ENCODE results near the gene VAMP4. TPM values are rescaled to one million over a fixed set of nuclear protein-coding genes. Genes with fewer than 3 reads are reported as not detected.
A peak's percentile ranks its signal among the peaks of the same experiment; 100 is the strongest.

Gene VAMP4
- total RNA-seq, 1 donor from 2014 or later, result 7.4 TPM

DNA sequence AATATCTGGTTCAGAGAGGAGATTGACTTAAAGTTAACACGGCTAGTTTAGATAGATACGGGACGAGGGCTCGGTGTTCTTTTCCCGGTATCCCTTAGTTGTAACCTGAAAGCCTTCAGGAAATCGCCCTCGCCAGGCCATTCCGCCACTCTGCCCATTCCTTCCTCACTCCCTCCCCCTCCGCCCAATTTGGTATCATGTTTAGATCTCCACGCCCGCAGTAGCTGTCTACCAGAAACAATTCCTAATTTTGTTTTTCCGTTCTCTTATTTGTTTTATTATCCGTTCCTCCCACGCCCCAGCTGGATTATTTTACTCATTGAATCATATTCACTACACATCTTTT, 685 bp upstream of the VAMP4 start:
- peak overlapping the region; percentile 96 for H3K27ac Mint-ChIP-seq (ENCODE audit: unreplicated experiment)
- peak; percentile 36 for DNase-seq (ENCODE audit: low read depth)
- H3K4me3 Mint-ChIP-seq (ENCODE audit: unreplicated experiment), result peak overlapping the region; percentile 95

DNA sequence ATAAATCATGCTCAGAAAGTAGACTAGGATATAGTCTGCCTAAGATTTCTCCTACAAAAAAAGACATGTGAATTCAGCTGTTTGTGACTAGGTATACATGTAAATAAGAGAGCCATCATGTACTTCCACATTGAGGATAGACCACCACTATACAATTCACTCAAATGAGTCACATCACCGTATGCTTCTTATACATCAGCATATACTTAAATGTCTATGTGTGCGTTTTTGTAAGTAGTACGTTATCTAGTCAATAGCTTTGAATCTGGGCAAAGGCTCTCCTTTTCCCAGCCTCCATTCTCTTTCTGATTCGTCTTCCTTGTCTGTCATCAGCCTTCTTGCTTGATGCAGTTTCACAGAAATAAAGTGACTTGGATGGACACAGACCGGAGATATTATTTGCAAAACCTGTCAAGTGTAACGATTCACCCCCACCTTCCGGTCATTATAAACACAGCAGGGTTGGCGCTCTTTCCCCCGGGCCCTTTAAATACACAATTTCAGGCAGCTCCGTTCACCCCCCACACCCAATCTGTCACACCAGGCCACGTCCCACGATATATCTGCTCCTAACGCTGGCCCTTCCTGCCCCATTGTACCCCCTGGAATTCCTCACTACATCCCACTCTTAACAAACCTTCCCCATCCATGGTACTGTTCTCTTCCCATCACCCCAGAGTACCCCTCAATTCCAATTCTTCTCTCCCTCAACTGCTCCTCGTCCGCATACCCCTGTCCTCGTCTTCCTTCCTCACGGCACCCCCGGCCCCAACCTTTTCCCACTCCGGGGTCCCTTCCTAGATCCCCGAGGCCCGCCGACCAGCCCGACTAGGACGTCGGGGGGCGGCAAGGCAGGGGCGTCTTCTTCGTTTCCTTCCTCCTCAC, 636 bp downstream of the VAMP4 start:
- TF ChIP-seq EZH2 (IDR thresholded peaks at IDR 0.05; ENCODE audit: insufficient read depth, low read length), result no peak
- TF ChIP-seq, protein P1, sequence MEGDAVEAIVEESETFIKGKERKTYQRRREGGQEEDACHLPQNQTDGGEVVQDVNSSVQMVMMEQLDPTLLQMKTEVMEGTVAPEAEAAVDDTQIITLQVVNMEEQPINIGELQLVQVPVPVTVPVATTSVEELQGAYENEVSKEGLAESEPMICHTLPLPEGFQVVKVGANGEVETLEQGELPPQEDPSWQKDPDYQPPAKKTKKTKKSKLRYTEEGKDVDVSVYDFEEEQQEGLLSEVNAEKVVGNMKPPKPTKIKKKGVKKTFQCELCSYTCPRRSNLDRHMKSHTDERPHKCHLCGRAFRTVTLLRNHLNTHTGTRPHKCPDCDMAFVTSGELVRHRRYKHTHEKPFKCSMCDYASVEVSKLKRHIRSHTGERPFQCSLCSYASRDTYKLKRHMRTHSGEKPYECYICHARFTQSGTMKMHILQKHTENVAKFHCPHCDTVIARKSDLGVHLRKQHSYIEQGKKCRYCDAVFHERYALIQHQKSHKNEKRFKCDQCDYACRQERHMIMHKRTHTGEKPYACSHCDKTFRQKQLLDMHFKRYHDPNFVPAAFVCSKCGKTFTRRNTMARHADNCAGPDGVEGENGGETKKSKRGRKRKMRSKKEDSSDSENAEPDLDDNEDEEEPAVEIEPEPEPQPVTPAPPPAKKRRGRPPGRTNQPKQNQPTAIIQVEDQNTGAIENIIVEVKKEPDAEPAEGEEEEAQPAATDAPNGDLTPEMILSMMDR (IDR thresholded peaks at IDR 0.05; ENCODE audit: insufficient read depth, low read depth, low read length), result no peak
- H3K27me3 Mint-ChIP-seq (ENCODE audit: low read depth, unreplicated experiment), result no peaks in the 10 kb centered on the region
- H3K27me3 ChIP-seq (ENCODE audit: insufficient read depth, low read length), result no peaks in the 10 kb centered on the region
- H3K9me3 ChIP-seq (ENCODE audit: insufficient read depth, low read depth, low read length), result no peaks in the 10 kb centered on the region
- H3K9me3 Mint-ChIP-seq (ENCODE audit: unreplicated experiment), result no peaks in the 10 kb centered on the region
- peak overlapping the region; percentile 95 for H3K4me3 Mint-ChIP-seq (ENCODE audit: unreplicated experiment)
- peaks cover 26% of the 10 kb centered on the region for H3K79me2 ChIP-seq (ENCODE audit: insufficient read depth, low read length)
- DNase-seq (ENCODE audit: low read depth) (peak; percentile 9), FAIRE-seq (peak; percentile 59)
- H3K9ac ChIP-seq (ENCODE audit: low read length), result peak overlapping the region; percentile 95
- H4K20me1 ChIP-seq (ENCODE audit: insufficient read depth, low read length), result no peaks in the 10 kb centered on the region
- peak overlapping the region; percentile 99 for H3K4me2 ChIP-seq (ENCODE audit: low read length)
- H3K36me3 Mint-ChIP-seq (ENCODE audit: low read depth, unreplicated experiment), result no peaks in the 10 kb centered on the region
- H3K27ac ChIP-seq (ENCODE audit: low read depth, low read length), result peak overlapping the region; percentile 95
- peaks cover 34% of the 10 kb centered on the region for H3K4me1 Mint-ChIP-seq (ENCODE audit: low read depth, unreplicated experiment)
- peak overlapping the region; percentile 91 for H2AFZ ChIP-seq (ENCODE audit: low read depth, low read length)
- peaks cover 32% of the 10 kb centered on the region for H3K4me1 ChIP-seq (ENCODE audit: insufficient read depth, low read length)
- H3K36me3 ChIP-seq (ENCODE audit: insufficient read depth, low read length), result peaks cover 10% of the 10 kb centered on the region
- peak overlapping the region; percentile 15 for H3K27ac Mint-ChIP-seq (ENCODE audit: unreplicated experiment)
- peak overlapping the region; percentile 95 for H3K4me3 ChIP-seq (ENCODE audit: insufficient read depth, low read depth, low read length)

More for the DNA sequence above, 685 bp upstream of the VAMP4 start:
- Histone ChIP-seq H3K9me3 (ENCODE audit: insufficient read depth, low read depth, low read length) (no peaks in the 10 kb centered on the region), H4K20me1 (ENCODE audit: insufficient read depth, low read length) (no peaks in the 10 kb centered on the region), H3K4me2 (ENCODE audit: low read length) (peak overlapping the region; percentile 99), H3K9ac (ENCODE audit: low read length) (peak overlapping the region; percentile 95), H3K36me3 (ENCODE audit: insufficient read depth, low read length) (no peaks in the 10 kb centered on the region), H3K4me1 (ENCODE audit: insufficient read depth, low read length) (peaks cover 32% of the 10 kb centered on the region), H3K27ac (ENCODE audit: low read depth, low read length) (peak overlapping the region; percentile 95), H3K4me3 (ENCODE audit: insufficient read depth, low read depth, low read length) (peak overlapping the region; percentile 95), H3K27me3 (ENCODE audit: insufficient read depth, low read length) (no peaks in the 10 kb centered on the region), H2AFZ (ENCODE audit: low read depth, low read length) (peak overlapping the region; percentile 91), H3K79me2 (ENCODE audit: insufficient read depth, low read length) (peaks cover 26% of the 10 kb centered on the region)
- no peak for FAIRE-seq
- TF ChIP-seq, protein P1 (IDR thresholded peaks at IDR 0.05; ENCODE audit: insufficient read depth, low read depth, low read length), result no peak
- TF ChIP-seq EZH2 (IDR thresholded peaks at IDR 0.05; ENCODE audit: insufficient read depth, low read length), result no peak
- Mint-ChIP-seq H3K9me3 (ENCODE audit: unreplicated experiment) (no peaks in the 10 kb centered on the region), H3K27me3 (ENCODE audit: low read depth, unreplicated experiment) (no peaks in the 10 kb centered on the region), H3K36me3 (ENCODE audit: low read depth, unreplicated experiment) (no peaks in the 10 kb centered on the region), H3K4me1 (ENCODE audit: low read depth, unreplicated experiment) (peaks cover 34% of the 10 kb centered on the region)
